HepG2 (cell line): Measurements from ENCODE around the gene AOX1. TPM values are rescaled to one million over a fixed set of nuclear protein-coding genes. Genes with fewer than 3 reads are reported as not detected.

Source experiments
- ADNP ChIP-seq: sonication (generic); formaldehyde crosslinking; IDR thresholded peaks from 2 replicates; pipeline ENCODE4 v1.4.0; 2020; ENCODE audit warnings: missing genetic modification reagents
- ATF7 ChIP-seq, 2 experiments: fragments of 450-650 bp in 1 of 2; sonication (generic) in 1 of 2; formaldehyde crosslinking in 1 of 2; IDR thresholded peaks; 2 replicates each; pipeline versions ENCODE4 v1.4.0 to v1.6.1; 2016 to 2020; ENCODE audit warnings: antibody characterized with exemption in 1 of 2, mild to moderate bottlenecking in 1 of 2, missing genetic modification reagents in 1 of 2
- CEBPG ChIP-seq: IDR thresholded peaks from 2 replicates; pipeline ENCODE4 v1.6.1; 2016
- DPF2 ChIP-seq: sonication (generic); formaldehyde crosslinking; IDR thresholded peaks from 2 replicates; pipeline ENCODE4 v1.4.0; 2020; ENCODE audit warnings: mild to moderate bottlenecking, low read depth, missing genetic modification reagents, borderline replicate concordance
- DR1 ChIP-seq: sonication (generic); formaldehyde crosslinking; IDR thresholded peaks from 2 replicates; pipeline ENCODE4 v1.8.0; 2021; ENCODE audit warnings: mild to moderate bottlenecking, missing genetic modification reagents, inconsistent platforms
- HNRNPH1 ChIP-seq: fragments of 200-400 bp; formaldehyde crosslinking; optimal IDR thresholded peaks from 2 replicates; pipeline ENCODE3; 2017; ENCODE audit warnings: mild to moderate bottlenecking, low read depth, low read length
- MYNN ChIP-seq: sonication (generic); formaldehyde crosslinking; IDR thresholded peaks from 2 replicates; pipeline ENCODE4 v1.4.0; 2020; ENCODE audit warnings: mild to moderate bottlenecking, low read depth, missing genetic modification reagents
- NR1H2 ChIP-seq: sonication (generic); formaldehyde crosslinking; IDR thresholded peaks from 2 replicates; pipeline ENCODE4 v1.8.1; 2022; ENCODE audit warnings: low read depth, missing genetic modification reagents, borderline replicate concordance
- PTBP1 ChIP-seq: fragments of 200-400 bp; formaldehyde crosslinking; IDR thresholded peaks from 2 replicates; pipeline ENCODE4 v1.6.1; 2018; ENCODE audit warnings: low read length, low read depth; ENCODE audit not compliant: poor library complexity, severe bottlenecking
- RFXANK ChIP-seq: IDR thresholded peaks from 2 replicates; pipeline ENCODE4 v1.6.1; 2016
- SETDB1 ChIP-seq: sonication (generic); formaldehyde crosslinking; IDR thresholded peaks from 2 replicates; pipeline ENCODE4 v1.5.1; 2020; ENCODE audit warnings: missing genetic modification reagents, mild to moderate bottlenecking, borderline replicate concordance
- ZBTB40 ChIP-seq, 2 experiments: fragments of 450-650 bp in 1 of 2; sonication (generic) in 1 of 2; formaldehyde crosslinking in 1 of 2; IDR thresholded peaks; 2 replicates each; pipeline versions ENCODE4 v1.6.1 to v1.8.0; 2016 to 2022; ENCODE audit warnings: antibody characterized with exemption in 1 of 2, mild to moderate bottlenecking in 1 of 2, missing genetic modification reagents in 1 of 2
- ZNF260 ChIP-seq: sonication (generic); formaldehyde crosslinking; IDR thresholded peaks from 2 replicates; pipeline ENCODE4 v1.4.0; 2020; ENCODE audit warnings: missing genetic modification reagents, low read depth, mild to moderate bottlenecking, borderline replicate concordance
- ZNF354B ChIP-seq: sonication (generic); formaldehyde crosslinking; IDR thresholded peaks from 2 replicates; pipeline ENCODE4 v1.8.0; 2022; ENCODE audit warnings: mild to moderate bottlenecking, missing genetic modification reagents
- ZNF749 ChIP-seq: sonication (generic); formaldehyde crosslinking; IDR thresholded peaks from 2 replicates; pipeline ENCODE4 v1.8.0; 2022; ENCODE audit warnings: mild to moderate bottlenecking, missing genetic modification reagents, moderate library complexity, borderline replicate concordance
- ZNF768 ChIP-seq: sonication (generic); formaldehyde crosslinking; IDR thresholded peaks from 2 replicates; pipeline ENCODE4 v1.4.0; 2020; ENCODE audit warnings: missing genetic modification reagents
- ZNF841 ChIP-seq: sonication (generic); formaldehyde crosslinking; IDR thresholded peaks from 2 replicates; pipeline ENCODE4 v1.8.1; 2023; ENCODE audit warnings: missing genetic modification reagents, borderline replicate concordance
- polyA plus RNA-seq, 8 experiments: library from polyadenylated mRNA; depleted of rRNA in 3 of 8; stranded (reverse) in 7 of 8; unstranded in 1 of 8; fragments of >200 nt; fragmentation: Illumina TruSeq in 4 of 8; extraction: Trizol in 4 of 8; gene quantifications; 2 replicates each; pipeline versions ENCODE4 v1.2.1 to v1.2.3, GENCODE V29; 2011 to 2016; ENCODE audit warnings: low read depth in 4 of 8, missing spikeins in 1 of 8, mixed read lengths in 1 of 8; ENCODE audit not compliant: insufficient read depth in 1 of 8
- total RNA-seq, 5 experiments: library from RNA; depleted of rRNA; stranded (reverse); fragments of >200 nt; fragmentation: Illumina TruSeq; extraction: Trizol; gene quantifications; 2 replicates each; pipeline ENCODE4 v1.2.3, GENCODE V29; 2016; ENCODE audit warnings: low read depth in 1 of 5

Gene AOX1
- total and polyA plus RNA-seq, 2 of the 13 experiments (the other 11 are each of a cell fraction or from before 2014, with no cell fraction given) = 9.2 to 18.0 TPM

- TF ChIP-seq ZBTB40 (IDR thresholded peaks at IDR 0.05) = no peak
- no peak for TF ChIP-seq ZBTB40 (CRISPR knock-in tag; IDR thresholded peaks at IDR 0.05)
- TF ChIP-seq ZNF749 (CRISPR knock-in tag) = no peak
- TF ChIP-seq ATF7 (IDR thresholded peaks at IDR 0.05) = peak; percentile 83
- TF ChIP-seq ATF7 (CRISPR knock-in tag; IDR thresholded peaks at IDR 0.05) = no peak
- TF ChIP-seq CEBPG = 0 out of 2 replicates have a peak, but pooled peaks have one; percentile 21
- no peak for TF ChIP-seq MYNN (CRISPR knock-in tag)
- TF ChIP-seq PTBP1 = no peak
- TF ChIP-seq DR1 (CRISPR knock-in tag) = no peak
- TF ChIP-seq ZNF841 (CRISPR knock-in tag) = no peak
- TF ChIP-seq ZNF354B (CRISPR knock-in tag) = no peak
- TF ChIP-seq ZNF260 (CRISPR knock-in tag) = no peak
- TF ChIP-seq NR1H2 = no peak
- TF ChIP-seq ADNP (CRISPR knock-in tag) = no peak
- TF ChIP-seq ZNF768 = no peak
- TF ChIP-seq RFXANK = no peak
- TF ChIP-seq DPF2 (CRISPR knock-in tag) = no peak
- TF ChIP-seq HNRNPH1 = no peak
- no peak for TF ChIP-seq SETDB1 (CRISPR knock-in tag)
Measured at GRCh38 chr2:200567932-200568331, 17.9 kb upstream of the AOX1 start (continued).
